ENCODE results near the gene TCP1. TPM values are rescaled to one million over a fixed set of nuclear protein-coding genes. Genes with fewer than 3 reads are reported as not detected.
"Not testable (repeated sequence)": the region's sequence is repeated elsewhere in the genome, so short reads cannot be mapped to it uniquely, and the experiment has no call there.

Gene TCP1
- total RNA-seq, 1 donor from 2014 or later, result 213 TPM

- no peak for TF ChIP-seq CTCF (IDR thresholded peaks at IDR 0.05; ENCODE audit: unreplicated experiment)
Measured at GRCh38 chr6:159829526-159829925, 40.1 kb upstream of the TCP1 start.

GRCh38 chr6:159828074-159828473 lies 38.7 kb upstream of the TCP1 start:
- no peak for DNase-seq (ENCODE audit: low spot score)
- H3K27ac Mint-ChIP-seq (ENCODE audit: unreplicated experiment), result no peak overlapping the region
- peaks cover 1% of the 10 kb centered on the region for H3K36me3 Mint-ChIP-seq (ENCODE audit: low read depth, unreplicated experiment)
- H3K4me1 Mint-ChIP-seq (ENCODE audit: unreplicated experiment), result peaks cover 10% of the 10 kb centered on the region
- H3K27me3 Mint-ChIP-seq (ENCODE audit: unreplicated experiment), result peaks cover 3% of the 10 kb centered on the region
- no peak overlapping the region for H3K4me3 Mint-ChIP-seq (ENCODE audit: unreplicated experiment)
- no peak for TF ChIP-seq CTCF (IDR thresholded peaks at IDR 0.05; ENCODE audit: unreplicated experiment)
- no peaks in the 10 kb centered on the region for H3K9me3 Mint-ChIP-seq (ENCODE audit: unreplicated experiment)

More at GRCh38 chr6:159829526-159829925, 40.1 kb upstream of the TCP1 start:
- no peaks in the 10 kb centered on the region for H3K27me3 Mint-ChIP-seq (ENCODE audit: unreplicated experiment)
- H3K9me3 Mint-ChIP-seq (ENCODE audit: unreplicated experiment), result no peaks in the 10 kb centered on the region
- H3K36me3 Mint-ChIP-seq (ENCODE audit: low read depth, unreplicated experiment), result no peaks in the 10 kb centered on the region
- peaks cover 10% of the 10 kb centered on the region for H3K4me1 Mint-ChIP-seq (ENCODE audit: unreplicated experiment)
- no peak overlapping the region for H3K27ac Mint-ChIP-seq (ENCODE audit: unreplicated experiment)
- no peak overlapping the region for H3K4me3 Mint-ChIP-seq (ENCODE audit: unreplicated experiment)
- DNase-seq (ENCODE audit: low spot score), result no peak

DNA sequence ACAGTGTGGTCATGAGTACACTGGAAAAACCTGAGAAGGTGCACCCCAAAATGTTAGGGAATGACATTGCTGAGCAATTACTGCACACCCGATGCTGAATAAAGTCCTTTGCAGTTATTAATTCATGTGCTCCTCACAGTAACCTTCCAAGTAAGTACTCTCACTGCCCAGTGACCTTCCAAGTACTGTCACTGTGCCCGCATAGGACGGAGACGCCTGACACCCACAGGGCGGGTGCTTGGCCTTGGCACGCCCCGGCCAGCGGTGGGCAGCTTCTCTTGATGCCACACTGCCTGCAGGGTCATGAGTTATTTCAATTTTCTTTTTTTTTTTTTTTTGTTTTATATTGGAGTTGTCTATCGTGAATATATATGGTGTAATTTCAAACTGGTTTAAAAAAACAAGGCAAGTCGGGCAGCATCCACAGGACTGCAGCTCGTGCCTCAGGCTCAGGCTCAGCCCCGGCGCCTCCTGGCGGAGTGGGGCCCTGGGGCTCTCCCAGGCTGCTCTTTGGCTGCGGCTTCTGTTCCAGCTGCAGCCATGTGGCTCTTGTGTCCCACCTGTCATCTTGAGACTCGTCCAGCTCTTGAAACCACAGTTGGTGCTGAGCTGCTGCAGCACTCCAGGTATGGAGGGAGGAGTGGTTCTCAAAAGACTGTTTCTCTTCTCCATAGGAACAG lies 37.7 kb upstream of the TCP1 start:
- H3K27ac Mint-ChIP-seq (ENCODE audit: unreplicated experiment), result no peak overlapping the region
- no peak for TF ChIP-seq CTCF (IDR thresholded peaks at IDR 0.05; ENCODE audit: unreplicated experiment)
- H3K27me3 Mint-ChIP-seq (ENCODE audit: unreplicated experiment), result peaks cover 6% of the 10 kb centered on the region
- no peaks in the 10 kb centered on the region for H3K9me3 Mint-ChIP-seq (ENCODE audit: unreplicated experiment)
- H3K4me3 Mint-ChIP-seq (ENCODE audit: unreplicated experiment), result no peak overlapping the region
- DNase-seq (ENCODE audit: low spot score), result no peak
- H3K4me1 Mint-ChIP-seq (ENCODE audit: unreplicated experiment), result peaks cover 10% of the 10 kb centered on the region
- peaks cover 3% of the 10 kb centered on the region for H3K36me3 Mint-ChIP-seq (ENCODE audit: low read depth, unreplicated experiment)

GRCh38 chr6:159826004-159826403 lies 36.6 kb upstream of the TCP1 start:
- no peak for TF ChIP-seq CTCF (IDR thresholded peaks at IDR 0.05; ENCODE audit: unreplicated experiment)
- peaks cover 3% of the 10 kb centered on the region for H3K36me3 Mint-ChIP-seq (ENCODE audit: low read depth, unreplicated experiment)
- DNase-seq (ENCODE audit: low spot score), result no peak
- H3K4me1 Mint-ChIP-seq (ENCODE audit: unreplicated experiment), result peaks cover 10% of the 10 kb centered on the region
- no peak overlapping the region for H3K4me3 Mint-ChIP-seq (ENCODE audit: unreplicated experiment)
- no peaks in the 10 kb centered on the region for H3K9me3 Mint-ChIP-seq (ENCODE audit: unreplicated experiment)
- H3K27ac Mint-ChIP-seq (ENCODE audit: unreplicated experiment), result no peak overlapping the region
- H3K27me3 Mint-ChIP-seq (ENCODE audit: unreplicated experiment), result peaks cover 6% of the 10 kb centered on the region

DNA sequence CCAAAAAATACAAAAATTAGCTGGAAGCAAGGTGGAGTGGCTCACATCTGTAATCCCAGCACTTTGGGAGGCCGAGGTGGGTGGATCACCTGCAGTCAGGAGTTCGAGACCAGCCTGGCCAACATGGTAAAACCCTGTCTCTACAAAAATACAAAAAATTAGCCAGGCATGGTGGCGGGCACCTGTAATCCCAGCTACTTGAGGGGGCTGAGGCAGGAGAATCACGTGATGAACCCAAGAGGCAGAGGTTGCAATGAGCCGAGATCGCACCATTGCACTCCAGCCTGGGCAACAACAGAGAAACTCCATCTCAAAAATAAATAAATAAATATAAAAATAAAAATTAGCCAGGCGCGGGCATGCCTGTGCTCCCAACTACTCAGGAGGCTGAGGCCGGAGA lies 35.3 kb upstream of the TCP1 start:
- not testable (repeated sequence) for H3K4me1 Mint-ChIP-seq (ENCODE audit: unreplicated experiment); H3K4me3 Mint-ChIP-seq (ENCODE audit: unreplicated experiment); DNase-seq (ENCODE audit: low spot score); H3K27ac Mint-ChIP-seq (ENCODE audit: unreplicated experiment); H3K27me3 Mint-ChIP-seq (ENCODE audit: unreplicated experiment); H3K9me3 Mint-ChIP-seq (ENCODE audit: unreplicated experiment); H3K36me3 Mint-ChIP-seq (ENCODE audit: low read depth, unreplicated experiment)
